Activated T-helper 1 cell treated with Interleukin-2 at 50 U/mL for 16 hours (primary cell): ENCODE results near the gene HOXC13.

Experiments
- DNase-seq: peaks from one replicate; pipeline ENCODE4 v3.0.0-alpha.2; 2020; ENCODE audit warnings: low read depth

Gene HOXC13

GRCh38 chr12:53970451-53970850 lies 31.8 kb downstream of the HOXC13 start:
- no peak for DNase-seq

- no peak for DNase-seq
Observed at GRCh38 chr12:53971129-53971528, 32.5 kb downstream of the HOXC13 start.

- DNase-seq = no peak
Observed at GRCh38 chr12:53971686-53972085, 33.1 kb downstream of the HOXC13 start.

GRCh38 chr12:53972152-53972702 lies 33.6 kb downstream of the HOXC13 start:
- DNase-seq = no peak

GRCh38 chr12:53972722-53973235 lies 34.1 kb downstream of the HOXC13 start, which contains the start of gene HOXC11:
HOXC11 (plus strand) TSS chr12:53973126; CDS start chr12:53973242, 116 bp downstream.
- no peak for DNase-seq

- no peak for DNase-seq
Observed at GRCh38 chr12:53973236-53974042, 34.8 kb downstream of the HOXC13 start.

GRCh38 chr12:53974084-53975063 lies 35.7 kb downstream of the HOXC13 start, which contains the start of gene HOTAIR:
HOTAIR (minus strand) TSS chr12:53974954.
- DNase-seq = no peak

GRCh38 chr12:53975064-53975471 lies 36.4 kb downstream of the HOXC13 start:
- DNase-seq = no peak

- DNase-seq = no peak
Observed at GRCh38 chr12:53975479-53976152, 37.0 kb downstream of the HOXC13 start.

- no peak for DNase-seq
Observed at GRCh38 chr12:53976172-53976822, 37.7 kb downstream of the HOXC13 start.

GRCh38 chr12:53976823-53977595 lies 38.4 kb downstream of the HOXC13 start:
- no peak for DNase-seq

- no peak for DNase-seq
Observed at GRCh38 chr12:53977596-53978445, 39.2 kb downstream of the HOXC13 start.

GRCh38 chr12:53978477-53979356 lies 40.1 kb downstream of the HOXC13 start:
- DNase-seq = no peak

- no peak for DNase-seq
Observed at GRCh38 chr12:53980104-53980801, 41.6 kb downstream of the HOXC13 start.

- no peak for DNase-seq
Observed at GRCh38 chr12:53980802-53981496, 42.3 kb downstream of the HOXC13 start.

- DNase-seq = no peak
Observed at GRCh38 chr12:53981634-53982565, 43.3 kb downstream of the HOXC13 start.
